Measurements from ENCODE around the gene FABP3. TPM values are rescaled to one million over a fixed set of nuclear protein-coding genes. Genes with fewer than 3 reads are reported as not detected.

The FABP3 gene
- polyA plus RNA-seq, 1 donor from 2014 or later = 7.1 TPM

DNA sequence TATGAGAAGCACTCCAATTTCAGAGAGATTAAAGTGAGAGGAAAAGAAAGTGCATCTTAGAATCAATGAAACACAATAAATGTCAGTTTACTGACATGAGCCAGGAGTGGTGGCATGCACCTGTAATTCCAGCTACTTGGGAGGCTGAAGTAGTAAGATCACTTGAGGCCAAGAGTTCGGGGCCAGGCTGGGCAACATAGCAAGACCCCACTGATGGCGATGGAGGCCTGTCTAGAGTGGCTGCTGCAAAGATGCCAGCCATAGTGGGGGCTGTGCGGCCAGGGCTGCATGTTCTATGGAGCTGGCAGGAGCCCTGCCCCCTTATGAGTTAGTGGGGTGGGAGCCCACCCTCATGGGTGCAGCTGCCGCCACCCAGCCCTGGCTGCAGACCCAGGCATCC is 48.8 kb downstream of the FABP3 start:
- no peak overlapping the region for H3K9ac ChIP-seq (ENCODE audit: low read length)
- TF ChIP-seq EP300 (conservative IDR thresholded peaks at IDR 0.05; ENCODE audit: poor library complexity, severe bottlenecking) (no peak), TAF1 (IDR thresholded peaks at IDR 0.05; ENCODE audit: low read depth) (no peak), RAD21 (conservative IDR thresholded peaks at IDR 0.05) (no peak), MXI1 (conservative IDR thresholded peaks at IDR 0.05; ENCODE audit: poor library complexity, severe bottlenecking) (no peak), EZH2 (IDR thresholded peaks at IDR 0.05; ENCODE audit: borderline replicate concordance, insufficient read depth, low read length, poor library complexity, severe bottlenecking) (no peak), CTCF (IDR thresholded peaks at IDR 0.05; ENCODE audit: poor library complexity, severe bottlenecking) (no peak), SMC3 (conservative IDR thresholded peaks at IDR 0.05; ENCODE audit: poor library complexity) (no peak), POLR2AphosphoS5 (IDR thresholded peaks at IDR 0.05) (no peak)
- TF ChIP-seq, protein P1, sequence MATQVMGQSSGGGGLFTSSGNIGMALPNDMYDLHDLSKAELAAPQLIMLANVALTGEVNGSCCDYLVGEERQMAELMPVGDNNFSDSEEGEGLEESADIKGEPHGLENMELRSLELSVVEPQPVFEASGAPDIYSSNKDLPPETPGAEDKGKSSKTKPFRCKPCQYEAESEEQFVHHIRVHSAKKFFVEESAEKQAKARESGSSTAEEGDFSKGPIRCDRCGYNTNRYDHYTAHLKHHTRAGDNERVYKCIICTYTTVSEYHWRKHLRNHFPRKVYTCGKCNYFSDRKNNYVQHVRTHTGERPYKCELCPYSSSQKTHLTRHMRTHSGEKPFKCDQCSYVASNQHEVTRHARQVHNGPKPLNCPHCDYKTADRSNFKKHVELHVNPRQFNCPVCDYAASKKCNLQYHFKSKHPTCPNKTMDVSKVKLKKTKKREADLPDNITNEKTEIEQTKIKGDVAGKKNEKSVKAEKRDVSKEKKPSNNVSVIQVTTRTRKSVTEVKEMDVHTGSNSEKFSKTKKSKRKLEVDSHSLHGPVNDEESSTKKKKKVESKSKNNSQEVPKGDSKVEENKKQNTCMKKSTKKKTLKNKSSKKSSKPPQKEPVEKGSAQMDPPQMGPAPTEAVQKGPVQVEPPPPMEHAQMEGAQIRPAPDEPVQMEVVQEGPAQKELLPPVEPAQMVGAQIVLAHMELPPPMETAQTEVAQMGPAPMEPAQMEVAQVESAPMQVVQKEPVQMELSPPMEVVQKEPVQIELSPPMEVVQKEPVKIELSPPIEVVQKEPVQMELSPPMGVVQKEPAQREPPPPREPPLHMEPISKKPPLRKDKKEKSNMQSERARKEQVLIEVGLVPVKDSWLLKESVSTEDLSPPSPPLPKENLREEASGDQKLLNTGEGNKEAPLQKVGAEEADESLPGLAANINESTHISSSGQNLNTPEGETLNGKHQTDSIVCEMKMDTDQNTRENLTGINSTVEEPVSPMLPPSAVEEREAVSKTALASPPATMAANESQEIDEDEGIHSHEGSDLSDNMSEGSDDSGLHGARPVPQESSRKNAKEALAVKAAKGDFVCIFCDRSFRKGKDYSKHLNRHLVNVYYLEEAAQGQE (IDR thresholded peaks at IDR 0.05; ENCODE audit: borderline replicate concordance) = no peak
- no peaks in the 10 kb centered on the region for H4K20me1 ChIP-seq (ENCODE audit: insufficient read depth)
- no peak overlapping the region for H3K4me2 ChIP-seq (ENCODE audit: low read length)
- H3K27me3 ChIP-seq (ENCODE audit: insufficient read depth, low read depth, low read length) = no peaks in the 10 kb centered on the region
- H3K79me2 ChIP-seq (replicated peaks; ENCODE audit: insufficient read depth, low read length) = no peaks in the 10 kb centered on the region
- H3F3A ChIP-seq (ENCODE audit: insufficient read depth, low read length, poor library complexity, severe bottlenecking) = no peaks in the 10 kb centered on the region
- no peaks in the 10 kb centered on the region for H3K9me3 ChIP-seq (ENCODE audit: low read length)
- H2AFZ ChIP-seq (ENCODE audit: low read depth, low read length) = no peak overlapping the region
- H3K4me3 ChIP-seq (ENCODE audit: low read length) = no peak overlapping the region
- peaks cover 5% of the 10 kb centered on the region for H3K36me3 ChIP-seq (ENCODE audit: insufficient read depth, low read length)
- H3K27ac ChIP-seq (ENCODE audit: low read length) = no peak overlapping the region
- H3K9me2 ChIP-seq (ENCODE audit: insufficient read depth, low read length) = no peaks in the 10 kb centered on the region

GRCh38 chr1:31318146-31318545 is 54.7 kb downstream of the FABP3 start:
- Histone ChIP-seq H3K9ac (ENCODE audit: low read length) (no peak overlapping the region), H3K27ac (ENCODE audit: low read length) (no peak overlapping the region), H3K27me3 (ENCODE audit: insufficient read depth, low read depth, low read length) (no peaks in the 10 kb centered on the region), H4K20me1 (ENCODE audit: insufficient read depth) (no peaks in the 10 kb centered on the region), H3K4me3 (ENCODE audit: low read length) (no peak overlapping the region), H3K4me2 (ENCODE audit: low read length) (no peak overlapping the region), H3K36me3 (ENCODE audit: insufficient read depth, low read length) (peaks cover 5% of the 10 kb centered on the region), H3F3A (ENCODE audit: insufficient read depth, low read length, poor library complexity, severe bottlenecking) (no peaks in the 10 kb centered on the region), H3K79me2 (replicated peaks; ENCODE audit: insufficient read depth, low read length) (no peaks in the 10 kb centered on the region), H3K9me2 (ENCODE audit: insufficient read depth, low read length) (no peaks in the 10 kb centered on the region), H2AFZ (ENCODE audit: low read depth, low read length) (no peak overlapping the region), H3K9me3 (ENCODE audit: low read length) (no peaks in the 10 kb centered on the region)
- TF ChIP-seq EZH2 (IDR thresholded peaks at IDR 0.05; ENCODE audit: borderline replicate concordance, insufficient read depth, low read length, poor library complexity, severe bottlenecking) (no peak), CTCF (IDR thresholded peaks at IDR 0.05; ENCODE audit: poor library complexity, severe bottlenecking) (no peak), RAD21 (conservative IDR thresholded peaks at IDR 0.05) (no peak), POLR2AphosphoS5 (IDR thresholded peaks at IDR 0.05) (no peak), EP300 (conservative IDR thresholded peaks at IDR 0.05; ENCODE audit: poor library complexity, severe bottlenecking) (no peak), TAF1 (IDR thresholded peaks at IDR 0.05; ENCODE audit: low read depth) (no peak), MXI1 (conservative IDR thresholded peaks at IDR 0.05; ENCODE audit: poor library complexity, severe bottlenecking) (no peak), SMC3 (conservative IDR thresholded peaks at IDR 0.05; ENCODE audit: poor library complexity) (no peak)
- TF ChIP-seq, protein P1 (IDR thresholded peaks at IDR 0.05; ENCODE audit: borderline replicate concordance) = no peak
